Nephron (organoid): ENCODE data around the gene KIAA0930.

Experiments used
- H3K27ac Mint-ChIP-seq, 3 experiments: 2 replicates each; pipeline ENCODE4 v1.8.0; 2020; ENCODE audit warnings: mixed read lengths in 3 of 3, mild to moderate bottlenecking in 2 of 3, moderate library complexity in 1 of 3
- H3K27me3 Mint-ChIP-seq: 2 replicates; pipeline ENCODE4 v1.8.0; 2021; ENCODE audit warnings: low read depth, mild to moderate bottlenecking, moderate library complexity, mixed read lengths
- H3K36me3 Mint-ChIP-seq: 2 replicates; pipeline ENCODE4 v1.8.0; 2020; ENCODE audit warnings: low read depth, mixed read lengths
- H3K4me1 Mint-ChIP-seq: 2 replicates; pipeline ENCODE4 v1.8.0; 2020; ENCODE audit warnings: mixed read lengths
- H3K4me3 Mint-ChIP-seq, 3 experiments: 2 replicates each; pipeline ENCODE4 v1.8.0; 2020; ENCODE audit warnings: mild to moderate bottlenecking in 3 of 3, mixed read lengths in 3 of 3, moderate library complexity in 2 of 3
- H3K9me3 Mint-ChIP-seq: 2 replicates; pipeline ENCODE4 v1.8.0; 2020; ENCODE audit warnings: mixed read lengths
- CTCF ChIP-seq, 3 experiments: fragments of 200-600 bp; sonication (generic); IDR thresholded peaks; one replicate each; pipeline ENCODE4 v1.5.0; 2021; ENCODE audit warnings: antibody characterized with exemption in 3 of 3; ENCODE audit not compliant: unreplicated experiment in 3 of 3

Gene KIAA0930

GRCh38 chr22:45224331-45224730, 16.4 kb downstream of the KIAA0930 start:
- H3K27me3 Mint-ChIP-seq: peaks cover 11% of the 10 kb centered on the region
- H3K4me3 Mint-ChIP-seq: no peak overlapping the region
- H3K27ac Mint-ChIP-seq: no peak overlapping the region
- no peaks in the 10 kb centered on the region for H3K36me3 Mint-ChIP-seq
- H3K9me3 Mint-ChIP-seq: no peaks in the 10 kb centered on the region
- TF ChIP-seq CTCF (IDR thresholded peaks at IDR 0.05; ENCODE audit: unreplicated experiment in 3 of 3): no peak
- H3K4me1 Mint-ChIP-seq: peaks cover 7% of the 10 kb centered on the region

GRCh38 chr22:45223304-45224117, 17.2 kb downstream of the KIAA0930 start:
- Mint-ChIP-seq H3K36me3 (no peaks in the 10 kb centered on the region), H3K27ac (no peak overlapping the region), H3K4me3 (no peak overlapping the region), H3K9me3 (no peaks in the 10 kb centered on the region), H3K27me3 (peaks cover 11% of the 10 kb centered on the region), H3K4me1 (peaks cover 7% of the 10 kb centered on the region)
- no peak for TF ChIP-seq CTCF (IDR thresholded peaks at IDR 0.05; ENCODE audit: unreplicated experiment in 3 of 3)

DNA sequence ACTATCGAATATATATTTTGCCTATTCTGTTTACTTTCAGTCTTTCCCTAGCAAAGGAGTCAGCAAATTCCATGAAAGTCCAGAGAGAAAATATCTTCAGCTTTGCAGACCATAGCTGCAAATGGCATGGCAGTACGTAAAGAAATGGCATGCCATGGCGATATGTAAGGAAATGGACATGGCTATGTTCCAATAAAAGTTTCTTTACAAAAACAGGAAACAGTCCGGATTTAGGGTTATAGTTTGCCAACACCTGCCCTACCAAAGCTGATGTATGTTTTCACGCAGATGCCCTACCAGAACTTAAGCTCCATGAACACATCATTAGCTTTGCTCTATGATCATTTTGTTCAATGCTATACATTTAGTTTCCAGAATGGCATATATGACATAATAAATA, 19.5 kb downstream of the KIAA0930 start:
- no peaks in the 10 kb centered on the region for H3K9me3 Mint-ChIP-seq
- H3K36me3 Mint-ChIP-seq: no peaks in the 10 kb centered on the region
- H3K27me3 Mint-ChIP-seq: peaks cover 9% of the 10 kb centered on the region
- no peak overlapping the region for H3K4me3 Mint-ChIP-seq
- TF ChIP-seq CTCF (IDR thresholded peaks at IDR 0.05; ENCODE audit: unreplicated experiment in 3 of 3): no peak
- H3K4me1 Mint-ChIP-seq: peaks cover 6% of the 10 kb centered on the region
- peak overlapping the region in 2 of 3 experiments; percentile 8 to 39 for H3K27ac Mint-ChIP-seq

DNA sequence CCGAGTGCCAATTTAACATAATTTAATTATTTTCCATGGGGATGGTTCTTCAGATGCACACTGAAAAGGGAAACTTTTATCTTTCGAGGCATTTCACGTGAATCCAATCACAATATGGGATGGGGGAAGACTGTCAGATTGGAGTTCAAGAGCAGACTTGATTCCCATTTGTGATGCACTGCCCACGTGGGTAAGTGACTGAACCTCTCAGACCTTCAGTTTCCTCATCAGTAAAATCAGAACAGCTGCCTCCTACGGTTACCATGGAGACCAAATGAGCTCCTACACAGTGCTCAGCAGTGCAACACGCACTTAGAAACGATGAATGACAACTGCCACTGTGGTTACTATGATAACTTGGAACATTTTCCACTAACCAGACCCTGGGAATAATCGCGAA, 21.7 kb downstream of the KIAA0930 start:
- Mint-ChIP-seq H3K4me1 (peaks cover 5% of the 10 kb centered on the region), H3K27me3 (peaks cover 18% of the 10 kb centered on the region), H3K9me3 (no peaks in the 10 kb centered on the region), H3K27ac (no peak overlapping the region), H3K36me3 (no peaks in the 10 kb centered on the region), H3K4me3 (no peak overlapping the region)
- no peak for TF ChIP-seq CTCF (IDR thresholded peaks at IDR 0.05; ENCODE audit: unreplicated experiment in 3 of 3)

DNA sequence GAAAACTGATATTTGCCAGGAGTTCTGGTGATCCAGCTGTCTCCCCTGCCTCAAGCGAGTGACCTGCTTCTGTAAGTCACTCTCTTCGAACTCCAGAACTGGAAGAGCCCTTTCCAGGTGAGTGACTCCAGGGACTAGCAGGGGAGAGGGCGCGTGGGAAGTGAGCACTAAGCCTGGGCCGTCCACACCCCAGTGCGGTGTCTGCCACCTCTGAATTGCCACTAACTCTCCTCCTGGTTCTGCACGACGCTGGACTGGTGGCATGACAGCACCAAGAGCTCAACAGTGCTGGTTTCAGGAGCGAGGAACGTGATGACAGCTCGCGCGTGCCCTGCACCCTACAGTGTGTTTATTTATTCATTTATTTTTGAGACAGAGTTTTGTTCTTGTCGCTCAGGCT, 22.9 kb downstream of the KIAA0930 start:
- Mint-ChIP-seq H3K36me3 (no peaks in the 10 kb centered on the region), H3K4me1 (peaks cover 5% of the 10 kb centered on the region), H3K4me3 (no peak overlapping the region), H3K27ac (no peak overlapping the region), H3K9me3 (no peaks in the 10 kb centered on the region), H3K27me3 (peaks cover 24% of the 10 kb centered on the region)
- TF ChIP-seq CTCF (IDR thresholded peaks at IDR 0.05; ENCODE audit: unreplicated experiment in 3 of 3): no peak

DNA sequence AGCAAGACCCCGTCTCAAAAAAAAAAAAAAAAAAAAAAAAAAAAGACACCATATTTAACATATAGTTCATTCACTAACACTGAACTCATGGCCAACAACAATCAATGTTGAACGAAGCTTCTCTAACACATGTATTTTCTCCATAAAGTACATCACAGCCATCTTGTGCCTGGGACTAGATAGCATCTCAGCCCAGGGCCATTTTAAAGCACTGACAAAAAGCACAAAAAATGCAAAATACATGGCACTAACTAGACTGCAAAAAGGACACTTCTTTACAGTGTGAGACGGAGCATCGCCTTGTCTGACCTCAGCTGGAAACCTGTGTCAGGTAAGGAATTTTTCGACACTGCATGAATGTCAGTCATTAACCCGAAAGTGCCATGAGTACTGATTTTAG, 23.3 kb downstream of the KIAA0930 start:
- TF ChIP-seq CTCF (IDR thresholded peaks at IDR 0.05; ENCODE audit: unreplicated experiment in 3 of 3): no peak
- Mint-ChIP-seq H3K27ac (no peak overlapping the region), H3K4me1 (peaks cover 5% of the 10 kb centered on the region), H3K27me3 (peaks cover 27% of the 10 kb centered on the region), H3K9me3 (no peaks in the 10 kb centered on the region), H3K36me3 (no peaks in the 10 kb centered on the region), H3K4me3 (no peak overlapping the region)
